ENCODE data around the gene STRN4. TPM values are rescaled to one million over a fixed set of nuclear protein-coding genes. Genes with fewer than 3 reads are reported as not detected.

Gene STRN4
- total RNA-seq, 4 donors from 2014 or later, result 60.1 to 86.4 (median 69.7) TPM

- Histone ChIP-seq H3K4me1 (peaks cover 24 to 70% (median 28%) of the 10 kb centered on the region in 3 donors), H3K27ac (no peak overlapping the region), H3K4me3 (no peak overlapping the region), H3K9me3 (no peaks in the 10 kb centered on the region), H3K27me3 (no peaks in the 10 kb centered on the region), H3K36me3 (peaks cover 0 to 32% (median 0%) of the 10 kb centered on the region in 3 donors)
- no peak for DNase-seq
- 92 to 94% methylated on average over 5 to 6 of the region's 30 CpGs for WGBS, 2 donors
- TF ChIP-seq POLR2A (IDR thresholded peaks at IDR 0.05) (no peak), CTCF (IDR thresholded peaks at IDR 0.05) (no peak)
- intact Hi-C loops (cut with DNase I), result loop anchor here (2.0 to 10.0 kb wide), 2 partner anchors 84 to 238 kb away; no protein-coding TSS in a partner anchor
These were observed 10.3 kb upstream of the STRN4 start for GRCh38 chr19:46756544-46756888.

- intact Hi-C loops (cut with DNase I), result loop anchor here (2.0 to 10.0 kb wide), 2 partner anchors 85 to 239 kb away; no protein-coding TSS in a partner anchor
- 90 to 96% methylated on average over 4 to 19 of the region's 86 CpGs for WGBS, 2 donors
- no peak for DNase-seq
- peaks cover 19 to 65% (median 28%) of the 10 kb centered on the region in 3 donors for H3K4me1 ChIP-seq
- no peaks in the 10 kb centered on the region for H3K27me3 ChIP-seq
- no peak overlapping the region for H3K4me3 ChIP-seq
- TF ChIP-seq POLR2A (IDR thresholded peaks at IDR 0.05), result no peak
- no peak for TF ChIP-seq CTCF (IDR thresholded peaks at IDR 0.05)
- H3K36me3 ChIP-seq, result peaks cover 0 to 32% (median 0%) of the 10 kb centered on the region in 3 donors
- H3K27ac ChIP-seq, result peak overlapping the region; percentile 43 to 72 (median 62)
- no peaks in the 10 kb centered on the region for H3K9me3 ChIP-seq
These were observed 9.7 kb upstream of the STRN4 start for GRCh38 chr19:46755853-46756543.

- Histone ChIP-seq H3K4me3 (no peak overlapping the region), H3K27me3 (no peaks in the 10 kb centered on the region), H3K27ac (peak overlapping the region; percentile 43 to 72 (median 62)), H3K4me1 (peaks cover 14 to 60% (median 24%) of the 10 kb centered on the region in 3 donors), H3K36me3 (peaks cover 0 to 32% (median 0%) of the 10 kb centered on the region in 3 donors), H3K9me3 (no peaks in the 10 kb centered on the region)
- TF ChIP-seq CTCF (IDR thresholded peaks at IDR 0.05) (no peak), POLR2A (IDR thresholded peaks at IDR 0.05) (no peak)
- WGBS, 2 donors, result 24 to 59% methylated on average over 2 to 6 of the region's 39 CpGs
- DNase-seq, result no peak
- intact Hi-C loops (cut with DNase I), result loop anchor here (10.0 kb wide), 1 partner anchor 240 kb away; no protein-coding TSS in a partner anchor
These were observed 9.0 kb upstream of the STRN4 start for GRCh38 chr19:46755077-46755852.

GRCh38 chr19:46753420-46754155 lies 7.3 kb upstream of the STRN4 start:
- Histone ChIP-seq H3K9me3 (no peaks in the 10 kb centered on the region), H3K4me1 (peaks cover 7 to 51% (median 16%) of the 10 kb centered on the region in 3 donors), H3K4me3 (no peak overlapping the region), H3K27ac (no peak overlapping the region), H3K36me3 (peaks cover 0 to 32% (median 0%) of the 10 kb centered on the region in 3 donors), H3K27me3 (no peaks in the 10 kb centered on the region)
- intact Hi-C loops (cut with DNase I), result loop anchor here (10.0 kb wide), 1 partner anchor 241 kb away; no protein-coding TSS in a partner anchor
- 15 to 32% methylated on average over 4 of the region's 4 CpGs for WGBS, 2 donors
- DNase-seq, result no peak
- TF ChIP-seq POLR2A (IDR thresholded peaks at IDR 0.05) (no peak), CTCF (IDR thresholded peaks at IDR 0.05) (peak in 5 of 6 experiments; percentile 37 to 58 (median 49))

Measured in esophagus squamous epithelium (tissue), 5 donors.